ENCODE data around the gene LCN6.
"Not testable (repeated sequence)": the region's sequence is repeated elsewhere in the genome, so short reads cannot be mapped to it uniquely, and the experiment has no call there.

LCN6 gene

DNA sequence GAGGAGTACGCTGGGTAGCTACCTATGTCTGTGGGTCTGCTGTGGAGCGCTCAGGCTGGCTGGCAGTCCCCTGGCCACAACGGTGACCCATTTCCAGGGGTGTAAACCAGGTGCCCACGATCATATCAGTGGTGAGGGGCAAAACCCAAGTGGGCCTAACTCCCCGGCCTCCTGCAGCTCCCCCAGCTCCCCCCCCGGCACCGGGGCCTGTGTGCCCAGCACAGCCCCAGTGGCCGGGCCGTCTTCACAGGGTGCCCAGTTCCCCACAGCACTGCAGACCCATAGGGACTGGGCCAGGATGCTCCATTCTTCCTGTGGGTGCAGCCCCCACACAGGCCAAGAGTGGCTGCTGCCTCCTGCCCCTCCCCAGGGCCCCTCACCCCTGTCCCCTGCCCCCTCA lies 10.7 kb upstream of the LCN6 start:
- no peak for DNase-seq

DNA sequence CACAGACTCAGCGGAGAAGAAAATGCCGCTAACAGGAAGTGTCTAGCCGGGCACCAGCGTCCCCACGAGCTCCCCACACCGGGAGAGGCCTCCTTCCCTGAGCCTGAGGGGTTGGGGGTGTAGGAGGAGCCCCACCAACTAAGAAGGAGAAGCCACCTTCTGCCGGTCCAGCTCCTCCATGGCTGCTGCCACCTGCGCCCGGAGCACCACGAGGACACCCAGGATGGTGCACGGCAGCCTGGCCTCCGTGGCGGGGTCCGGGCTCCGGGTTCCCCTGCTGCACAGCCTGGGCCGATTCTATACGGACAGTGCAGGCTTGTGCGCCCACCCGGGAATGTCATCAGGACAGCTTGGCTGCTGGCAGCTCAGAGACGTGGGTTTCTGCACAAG lies 9.4 kb upstream of the LCN6 start:
- no peak for DNase-seq

DNA sequence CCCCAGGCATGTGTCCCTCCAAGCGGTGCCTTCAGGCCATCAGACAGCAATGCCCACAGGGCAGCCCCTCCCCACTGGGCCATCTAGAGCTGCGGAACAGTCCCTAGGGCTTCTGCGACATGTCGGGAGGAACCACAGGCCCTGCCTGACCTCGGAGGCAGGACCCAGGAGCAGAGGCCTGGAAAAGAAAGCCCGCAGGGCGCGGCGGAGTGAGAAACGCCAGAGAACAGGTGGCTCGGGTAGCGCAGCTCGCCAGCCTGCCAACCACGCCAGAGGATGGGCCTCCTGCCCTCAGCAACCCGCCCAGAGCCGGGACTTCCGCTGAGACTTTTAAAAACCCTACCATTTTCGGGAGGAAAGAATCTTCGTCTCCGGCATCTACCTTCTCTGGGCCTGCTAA lies 9.0 kb upstream of the LCN6 start:
- no peak for DNase-seq

GRCh38 chr9:136756836-136757235 lies 8.5 kb upstream of the LCN6 start:
- DNase-seq: no peak

DNA sequence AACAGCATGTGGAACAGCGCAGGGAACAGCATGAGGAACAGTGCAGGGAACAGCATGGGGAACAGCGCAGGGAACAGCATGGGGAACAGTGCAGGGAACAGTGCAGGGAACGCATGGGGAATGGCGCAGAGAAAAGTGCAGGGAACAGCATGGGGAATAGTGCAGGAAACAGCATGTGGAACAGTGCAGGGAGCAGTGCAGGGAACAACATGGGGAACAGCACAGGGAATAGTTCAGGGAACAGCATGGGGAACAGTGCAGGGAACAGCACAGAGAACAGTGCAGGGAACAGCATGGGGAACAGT lies 7.8 kb upstream of the LCN6 start:
- no peak for DNase-seq

DNA sequence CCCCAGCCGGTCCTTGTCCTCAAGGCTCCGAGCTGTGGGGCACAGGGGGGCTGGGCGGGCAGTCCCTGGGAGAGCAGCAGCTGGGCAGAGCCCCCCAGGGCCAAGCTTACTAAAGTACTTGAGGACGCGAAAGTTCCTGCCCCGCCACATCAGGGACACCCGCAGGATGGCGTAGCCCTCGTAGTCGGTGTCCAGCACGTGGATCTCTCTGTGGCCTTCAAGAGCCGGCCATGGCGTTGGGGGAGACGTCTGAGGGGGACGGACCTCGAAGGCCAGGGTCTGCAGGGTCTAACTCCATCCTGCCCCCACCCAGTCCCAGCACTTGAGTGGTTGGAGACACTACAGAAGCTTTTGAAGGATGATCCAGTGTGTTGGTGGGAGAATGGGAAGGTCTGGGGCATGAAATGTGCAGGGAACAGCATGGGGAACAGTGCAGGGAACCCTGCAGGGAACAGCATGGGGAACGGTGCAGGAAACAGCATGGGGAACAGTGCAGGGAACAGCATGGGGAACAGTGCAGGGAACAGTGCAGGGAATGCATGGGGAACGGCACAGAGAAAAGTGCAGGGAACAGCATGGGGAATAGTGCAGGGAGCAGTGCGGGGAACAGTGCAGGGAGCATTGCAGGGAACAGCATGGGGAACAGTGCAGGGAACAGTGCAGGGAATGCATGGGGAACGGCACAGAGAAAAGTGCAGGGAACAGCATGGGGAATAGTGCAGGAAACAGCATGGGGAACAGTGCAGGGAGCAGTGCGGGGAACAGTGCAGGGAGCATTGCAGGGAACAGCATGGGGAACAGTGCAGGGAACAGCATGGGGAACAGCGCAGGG lies 7.2 kb upstream of the LCN6 start:
- not testable (repeated sequence) for DNase-seq

GRCh38 chr9:136754626-136755301 lies 6.4 kb upstream of the LCN6 start:
- DNase-seq: no peak

GRCh38 chr9:136754059-136754572 lies 5.8 kb upstream of the LCN6 start:
- DNase-seq: no peak

GRCh38 chr9:136753371-136754058 lies 5.2 kb upstream of the LCN6 start:
- DNase-seq: no peak

- DNase-seq: no peak
Measured at GRCh38 chr9:136751814-136752213, 3.5 kb upstream of the LCN6 start.

DNA sequence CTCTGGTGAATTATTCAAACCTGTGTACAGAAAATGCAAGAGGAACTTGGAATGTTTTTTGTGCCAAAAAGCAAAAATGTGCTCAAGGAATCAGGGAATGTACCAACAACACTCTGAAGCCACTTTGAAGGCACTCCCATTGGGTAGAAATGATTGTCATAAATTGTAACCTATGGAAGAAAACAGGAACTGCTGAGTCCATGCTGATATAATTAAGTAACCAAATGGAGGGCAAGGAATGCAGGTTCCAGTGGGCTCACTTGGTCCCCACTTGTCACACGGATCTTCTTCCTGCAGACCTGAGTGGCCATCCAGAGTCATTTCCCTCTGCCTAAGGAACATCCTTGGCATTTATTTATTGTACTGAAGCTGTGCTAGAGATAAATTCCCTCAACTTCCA lies 2.9 kb upstream of the LCN6 start:
- DNase-seq: peak; percentile 18

DNA sequence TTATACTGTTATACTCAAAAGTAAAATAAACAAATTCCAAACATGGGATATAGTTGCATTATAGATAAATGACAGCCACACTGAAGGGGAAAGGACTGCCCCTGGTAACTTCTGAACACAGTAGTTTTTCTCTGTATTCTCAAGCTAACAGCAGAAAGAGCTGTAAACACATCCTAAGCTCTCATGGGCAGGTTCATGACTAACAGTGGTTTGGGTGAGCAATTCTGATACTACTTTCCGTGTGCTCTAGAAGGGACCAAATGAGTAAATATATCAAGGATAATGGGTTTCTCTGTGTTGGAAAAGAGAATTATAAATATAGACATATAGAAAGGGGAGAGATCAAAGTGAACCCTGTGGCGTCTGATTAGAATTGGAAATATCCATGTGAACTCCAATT lies 2.2 kb upstream of the LCN6 start:
- no peak for DNase-seq

GRCh38 chr9:136748666-136749611 lies 614 bp upstream of the LCN6 start:
- DNase-seq: peak; percentile 48

DNA sequence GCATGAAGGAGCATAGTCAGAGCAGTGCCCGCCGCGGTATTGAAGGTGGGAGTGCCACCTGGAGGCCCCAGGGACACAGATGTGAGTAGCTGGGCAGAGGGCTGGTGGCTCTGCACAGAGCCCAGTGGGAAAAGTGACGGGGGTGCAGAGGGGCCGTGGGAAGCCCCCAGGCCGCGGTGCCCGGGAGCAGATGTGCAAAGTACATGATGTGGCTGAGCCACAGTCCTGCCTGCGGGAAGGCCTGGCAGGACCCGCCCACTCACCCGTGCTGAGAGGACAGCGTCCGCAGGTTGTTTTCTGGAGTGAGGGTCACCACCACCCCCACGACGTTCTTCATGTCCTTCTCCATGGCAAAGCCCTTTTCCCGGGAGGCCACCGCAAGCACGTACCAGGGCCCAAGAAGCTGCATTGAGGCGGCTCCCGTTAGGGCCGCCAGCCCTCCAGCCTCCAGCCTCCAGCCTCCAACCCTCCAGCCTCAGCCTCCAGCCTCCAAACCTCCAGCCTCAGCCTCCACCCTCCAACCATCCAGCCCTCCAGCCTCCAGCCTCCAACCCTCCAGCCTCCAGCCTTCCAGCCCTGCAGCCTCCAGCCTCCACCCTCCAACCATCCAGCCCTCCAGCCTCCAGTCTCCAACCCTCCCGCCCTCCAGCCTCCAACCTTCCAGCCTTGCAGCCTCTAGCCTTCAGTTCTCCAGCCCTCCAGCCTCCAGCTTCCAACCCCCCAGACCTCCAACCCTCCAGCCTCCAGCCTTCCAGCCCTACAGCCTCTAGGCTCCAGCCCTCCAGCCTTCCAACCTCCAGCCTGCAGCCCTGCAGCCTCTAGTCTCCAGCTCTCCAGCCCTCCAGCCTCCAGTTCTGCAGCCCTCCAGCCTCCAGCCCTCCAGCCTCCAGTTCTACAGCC lies 914 bp downstream of the LCN6 start:
- DNase-seq: no peak

DNA sequence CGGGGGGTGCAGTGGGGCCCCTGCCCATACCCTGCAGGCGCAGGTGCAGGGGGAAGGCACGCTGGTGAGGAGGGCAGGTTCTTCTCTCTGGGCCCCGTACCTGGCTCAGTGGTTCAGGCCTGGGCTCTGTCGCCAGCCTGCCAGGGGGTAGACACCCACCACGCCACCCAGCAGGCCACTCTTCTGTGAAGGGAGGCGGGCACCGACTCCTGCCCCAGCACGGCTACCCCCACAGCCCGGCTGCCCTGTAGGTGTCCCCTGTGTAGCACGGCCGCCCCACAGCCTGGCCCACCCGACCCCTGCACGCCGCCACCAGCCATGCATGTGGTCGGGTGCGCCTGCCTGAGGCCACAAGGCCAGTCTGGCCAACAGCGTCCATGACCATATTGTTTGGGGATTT lies 1.7 kb downstream of the LCN6 start:
- no peak for DNase-seq

- no peak for DNase-seq
Measured at GRCh38 chr9:136746155-136746490, 2.2 kb downstream of the LCN6 start.

DNA sequence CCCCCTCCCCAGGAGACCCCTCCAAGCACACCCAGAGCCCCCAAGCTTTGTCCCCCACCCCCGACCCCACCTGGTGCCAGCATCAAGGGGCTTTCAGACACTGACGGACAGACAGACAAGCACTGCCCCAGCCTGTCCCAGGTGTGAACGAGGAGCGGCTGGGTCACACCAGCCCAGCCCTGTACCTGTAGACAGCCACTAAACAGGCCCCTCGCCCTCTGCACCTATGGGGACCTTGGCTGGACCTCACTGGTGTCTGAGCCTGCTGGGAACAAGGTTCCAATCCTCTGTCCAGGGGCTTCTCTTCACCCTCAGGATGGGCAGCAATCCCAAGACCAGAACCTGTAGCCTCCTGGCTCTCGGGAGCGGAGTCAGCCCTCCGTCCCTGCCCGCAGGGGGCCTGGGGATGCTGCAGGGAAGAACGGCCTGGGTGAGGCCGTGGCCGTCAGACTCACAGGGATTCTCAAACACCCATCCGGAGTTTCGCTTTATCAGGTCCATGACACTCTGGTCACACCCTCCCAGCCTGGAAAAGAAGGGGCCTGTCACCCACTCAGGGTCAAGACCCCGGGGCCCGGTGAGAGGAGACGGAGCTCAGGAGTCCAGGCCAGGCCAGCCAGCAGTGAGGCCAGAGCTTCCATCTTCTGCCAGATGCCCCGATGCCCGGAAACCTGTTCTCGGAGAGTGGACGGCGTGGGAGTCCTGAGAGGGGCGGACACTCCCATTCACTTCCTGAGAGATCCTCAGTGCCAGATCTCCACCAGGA lies 2.8 kb downstream of the LCN6 start:
- no peak for DNase-seq

GRCh38 chr9:136744773-136745172 lies 3.6 kb downstream of the LCN6 start:
- no peak for DNase-seq

GRCh38 chr9:136743639-136744211 lies 4.6 kb downstream of the LCN6 start:
- DNase-seq: no peak

DNA sequence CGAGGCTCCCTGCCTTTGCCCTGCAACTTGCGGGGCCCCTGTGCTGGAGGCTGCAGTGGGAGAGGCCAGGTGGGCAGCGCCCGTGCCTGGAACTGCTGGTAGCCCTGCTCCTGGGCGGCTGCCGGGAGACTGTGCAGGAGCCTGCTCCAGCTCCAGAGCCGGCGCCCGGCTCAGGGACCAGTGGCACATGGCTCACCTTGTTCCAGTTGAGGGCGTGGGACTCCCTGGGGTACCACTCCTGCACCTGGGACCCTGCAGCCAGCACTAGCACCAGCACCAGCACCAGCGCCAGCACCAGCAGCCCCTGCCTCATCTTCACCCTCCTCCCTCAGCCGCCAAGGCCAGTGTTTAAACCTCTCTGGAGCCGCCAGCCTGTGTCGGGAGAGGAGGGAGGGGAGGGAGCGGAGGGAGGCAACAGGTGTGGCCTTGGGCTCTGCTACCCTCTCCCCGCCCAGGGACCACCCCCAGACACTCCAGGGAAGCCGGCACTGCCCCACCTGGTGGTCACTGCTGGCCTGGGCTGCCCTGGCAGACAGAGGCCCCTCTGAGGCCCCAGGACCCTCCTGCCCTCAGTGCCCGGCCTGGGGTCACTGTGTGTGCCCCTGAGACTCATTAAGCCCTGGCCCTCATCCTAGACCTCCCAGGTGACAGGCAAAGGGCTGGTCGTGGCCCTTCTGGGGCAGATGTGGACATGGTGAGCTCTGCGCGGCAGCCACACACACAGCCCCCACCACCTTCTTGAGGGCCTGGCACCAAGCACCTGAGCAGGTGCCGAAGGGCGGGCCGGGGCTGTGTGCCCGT lies 5.5 kb downstream of the LCN6 start, which contains the start of gene LCN10:
TSS of gene LCN10 (minus strand) at position 350 of the 801 bp plus-strand sequence. CDS start at position 313, 37 bp downstream.
- DNase-seq: no peak
